KMS-11 (cell line): ENCODE measurements around the gene DDX51.

Source experiments
- H2AFZ ChIP-seq: fragments of 200-600 bp; sonication (generic); 2 replicates; pipeline ENCODE4 v1.6.1; 2016; ENCODE audit warnings: antibody characterized with exemption, mixed run types, low read depth
- H3K27ac ChIP-seq: fragments of 200-600 bp; sonication (generic); 2 replicates; pipeline ENCODE4 v1.6.1; 2016; ENCODE audit warnings: mild to moderate bottlenecking, mixed run types
- H3K27me3 ChIP-seq: fragments of 200-600 bp; sonication (generic); 2 replicates; pipeline ENCODE4 v1.6.1; 2017; ENCODE audit warnings: mild to moderate bottlenecking, low read depth, mixed run types, moderate library complexity; ENCODE audit not compliant: insufficient read depth
- H3K36me3 ChIP-seq: fragments of 200-600 bp; sonication (generic); 2 replicates; pipeline ENCODE4 v1.6.1; 2017; ENCODE audit warnings: mild to moderate bottlenecking, mixed run types; ENCODE audit not compliant: insufficient read depth
- H3K4me1 ChIP-seq: fragments of 200-600 bp; sonication (generic); 2 replicates; pipeline ENCODE4 v1.6.1; 2016; ENCODE audit warnings: mild to moderate bottlenecking, low read depth, mixed run types; ENCODE audit not compliant: poor library complexity, severe bottlenecking
- H3K4me2 ChIP-seq: fragments of 200-600 bp; sonication (generic); 2 replicates; pipeline ENCODE4 v1.7.0; 2016; ENCODE audit warnings: mild to moderate bottlenecking, mixed run types
- H3K4me3 ChIP-seq: fragments of 200-600 bp; sonication (generic); IDR thresholded peaks from 2 replicates; pipeline ENCODE4 v1.6.1; 2017; ENCODE audit warnings: low read depth, low read length, mixed read lengths; ENCODE audit not compliant: insufficient read depth
- H3K79me2 ChIP-seq: fragments of 200-600 bp; sonication (generic); 2 replicates; pipeline ENCODE4 v1.6.1; 2016; ENCODE audit warnings: low read depth, mixed run types; ENCODE audit not compliant: insufficient read depth
- H3K9ac ChIP-seq: fragments of 200-600 bp; sonication (generic); 2 replicates; pipeline ENCODE4 v1.6.1; 2016; ENCODE audit warnings: mild to moderate bottlenecking, mixed run types
- H4K20me1 ChIP-seq: fragments of 200-600 bp; sonication (generic); 2 replicates; pipeline ENCODE4 v1.6.1; 2016; ENCODE audit warnings: mild to moderate bottlenecking, mixed run types; ENCODE audit not compliant: insufficient read depth
- CTCF ChIP-seq: fragments of 200-600 bp; sonication (generic); conservative IDR thresholded peaks from 2 replicates; pipeline ENCODE4 v1.6.1; 2017; ENCODE audit warnings: low read depth, mild to moderate bottlenecking, antibody characterized with exemption, low read length, moderate library complexity, mixed read lengths

Gene DDX51

GRCh38 chr12:132159555-132160003, 15.5 kb upstream of the DDX51 start:
- no peak overlapping the region for H3K4me3 ChIP-seq
- no peak overlapping the region for H2AFZ ChIP-seq
- no peaks in the 10 kb centered on the region for H3K36me3 ChIP-seq
- H4K20me1 ChIP-seq = no peaks in the 10 kb centered on the region
- TF ChIP-seq CTCF = no peak
- peaks cover 7% of the 10 kb centered on the region for H3K4me1 ChIP-seq
- no peak overlapping the region for H3K27ac ChIP-seq
- no peak overlapping the region for H3K4me2 ChIP-seq
- H3K79me2 ChIP-seq = no peaks in the 10 kb centered on the region
- no peak overlapping the region for H3K9ac ChIP-seq
- H3K27me3 ChIP-seq = no peaks in the 10 kb centered on the region

DNA sequence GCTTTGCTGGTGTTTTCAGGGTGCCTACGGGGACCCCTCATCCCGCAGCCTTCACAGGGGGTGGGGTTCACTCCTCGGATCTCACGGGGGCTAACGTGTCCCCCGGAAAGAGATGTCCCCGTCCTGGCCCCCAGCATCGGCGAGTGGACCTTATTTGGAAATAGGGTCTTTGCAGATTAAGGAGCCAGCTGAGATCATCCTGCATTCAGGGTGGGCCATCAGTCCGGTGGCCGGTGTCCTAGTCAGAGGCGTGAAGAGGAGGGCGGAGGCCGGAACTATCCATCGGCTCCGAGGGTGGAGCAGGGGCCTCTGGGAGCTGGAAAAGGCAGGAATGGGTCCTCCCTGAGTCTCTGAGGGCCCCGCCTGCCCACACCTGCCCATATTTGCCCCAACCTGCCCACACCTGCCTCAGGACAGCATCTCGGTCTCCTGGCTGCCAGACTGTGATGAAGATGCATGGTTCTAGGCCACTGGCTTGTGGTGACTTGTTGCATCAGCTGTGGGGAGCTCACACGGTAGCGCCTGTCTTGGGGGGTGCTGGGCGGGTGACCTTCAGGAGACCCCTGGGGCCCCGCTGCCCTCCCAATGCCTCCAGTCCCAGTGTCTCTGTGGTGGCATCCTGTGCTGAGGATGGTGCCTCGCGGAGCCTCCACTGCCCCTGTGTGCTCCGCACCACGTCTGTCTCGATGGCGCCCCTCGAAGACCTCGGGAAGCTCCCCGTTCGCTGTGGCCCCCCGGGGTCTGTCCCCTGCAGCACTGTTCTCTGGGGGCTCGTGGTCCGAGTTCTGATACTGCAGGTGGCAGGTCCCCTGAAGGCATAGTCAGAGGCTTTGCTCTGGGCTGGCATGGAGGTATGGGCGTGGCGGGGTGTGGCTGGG, 14.8 kb upstream of the DDX51 start:
- Histone ChIP-seq H3K27me3 (no peaks in the 10 kb centered on the region), H2AFZ (no peak overlapping the region), H3K4me3 (no peak overlapping the region), H3K9ac (no peak overlapping the region), H3K4me2 (no peak overlapping the region), H4K20me1 (no peaks in the 10 kb centered on the region), H3K4me1 (peaks cover 7% of the 10 kb centered on the region), H3K79me2 (no peaks in the 10 kb centered on the region), H3K36me3 (no peaks in the 10 kb centered on the region), H3K27ac (no peak overlapping the region)
- no peak for TF ChIP-seq CTCF

- TF ChIP-seq CTCF = no peak
- no peak overlapping the region for H2AFZ ChIP-seq
- H3K79me2 ChIP-seq = no peaks in the 10 kb centered on the region
- no peaks in the 10 kb centered on the region for H4K20me1 ChIP-seq
- H3K27ac ChIP-seq = no peak overlapping the region
- no peak overlapping the region for H3K4me2 ChIP-seq
- H3K4me3 ChIP-seq = no peak overlapping the region
- no peak overlapping the region for H3K9ac ChIP-seq
- no peaks in the 10 kb centered on the region for H3K36me3 ChIP-seq
- H3K27me3 ChIP-seq = no peaks in the 10 kb centered on the region
- H3K4me1 ChIP-seq = peaks cover 6% of the 10 kb centered on the region
Measured at GRCh38 chr12:132157733-132158409, 13.8 kb upstream of the DDX51 start.

- Histone ChIP-seq H2AFZ (no peak overlapping the region), H3K9ac (no peak overlapping the region), H3K79me2 (no peaks in the 10 kb centered on the region), H3K4me2 (no peak overlapping the region), H3K27ac (no peak overlapping the region), H3K4me3 (no peak overlapping the region), H4K20me1 (no peaks in the 10 kb centered on the region), H3K27me3 (no peaks in the 10 kb centered on the region), H3K4me1 (no peaks in the 10 kb centered on the region), H3K36me3 (no peaks in the 10 kb centered on the region)
- no peak for TF ChIP-seq CTCF
Measured at GRCh38 chr12:132156573-132157325, 12.6 kb upstream of the DDX51 start.
